ENCODE measurements around the gene CLCN2.

CLCN2 gene

DNA sequence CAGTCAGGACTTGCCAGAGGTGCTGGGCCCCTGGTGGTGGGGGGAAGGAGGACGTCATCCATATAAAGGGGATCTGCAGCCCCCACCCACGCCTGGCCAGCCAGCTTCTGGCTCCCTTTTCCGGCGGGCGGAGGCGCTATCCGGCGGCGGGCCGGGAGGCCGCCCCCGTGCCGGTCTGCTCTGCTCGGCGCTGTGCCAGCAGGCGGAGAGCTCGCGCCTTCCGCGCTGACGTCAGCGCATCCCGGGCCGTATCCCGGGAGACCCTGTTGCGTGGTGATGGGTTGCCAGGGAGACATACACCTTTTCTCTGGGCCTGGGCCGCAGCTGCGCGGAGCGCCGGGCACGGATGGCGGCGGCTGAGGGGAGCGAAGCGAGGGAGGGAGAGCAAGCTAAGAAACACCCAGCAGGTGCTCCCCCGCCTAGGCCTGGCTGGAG is 22.9 kb downstream of the CLCN2 start:
- DNase-seq (ENCODE audit: insufficient read length) (no peak), FAIRE-seq (no peak)
- TF ChIP-seq POLR2AphosphoS5 (IDR thresholded peaks at IDR 0.05; ENCODE audit: low read depth, low read length), result no peak
- no peak for TF ChIP-seq TAF1 (IDR thresholded peaks at IDR 0.05; ENCODE audit: borderline replicate concordance, low read depth, low read length)
- TF ChIP-seq POLR2A (IDR thresholded peaks at IDR 0.05; ENCODE audit: low read depth, low read length), result no peak

DNA sequence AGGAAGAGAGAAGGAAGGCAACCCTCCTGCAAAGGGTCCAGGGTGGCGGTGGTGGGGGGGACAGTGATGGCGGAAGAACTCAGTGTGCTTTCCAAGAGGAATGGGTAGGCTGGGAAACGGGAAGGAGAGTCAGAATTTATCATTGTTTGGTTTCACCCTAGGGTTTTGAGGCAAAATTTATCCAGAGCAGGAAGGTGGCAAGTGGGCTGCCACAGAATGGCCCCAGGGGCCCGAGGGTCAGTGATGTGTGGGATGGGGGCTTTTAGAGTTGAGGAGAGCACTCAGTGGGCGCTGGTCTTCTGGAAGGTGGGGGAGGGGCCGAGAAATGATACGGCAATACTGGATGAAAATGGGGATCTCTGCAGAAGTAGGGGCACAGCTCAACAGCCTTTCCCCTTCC is 23.4 kb downstream of the CLCN2 start:
- FAIRE-seq (no peak), DNase-seq (ENCODE audit: insufficient read length) (no peak)
- TF ChIP-seq POLR2A (IDR thresholded peaks at IDR 0.05; ENCODE audit: low read depth, low read length), result no peak
- no peak for TF ChIP-seq POLR2AphosphoS5 (IDR thresholded peaks at IDR 0.05; ENCODE audit: low read depth, low read length)
- no peak for TF ChIP-seq TAF1 (IDR thresholded peaks at IDR 0.05; ENCODE audit: borderline replicate concordance, low read depth, low read length)

DNA sequence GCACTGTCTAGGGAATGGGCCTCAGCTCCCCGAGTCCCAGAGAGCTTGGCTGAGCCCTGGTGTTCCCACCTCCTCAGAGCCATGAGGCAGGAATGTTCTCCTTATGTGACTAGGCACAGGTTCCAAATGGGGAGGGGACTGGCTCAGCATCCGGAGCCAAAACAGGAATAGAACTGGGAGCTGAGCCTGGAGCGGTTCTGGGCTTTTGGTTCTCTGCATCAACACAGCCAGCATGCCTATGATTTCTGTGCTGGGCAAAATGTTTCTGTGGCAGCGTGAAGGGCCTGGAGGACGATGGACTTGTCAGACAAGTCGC is 24.0 kb downstream of the CLCN2 start, which contains the start of gene FAM131A:
TSS of gene FAM131A (plus strand) at position 202 of the 316 bp plus-strand sequence. CDS start at position 233, 31 bp downstream.
- FAIRE-seq (no peak), DNase-seq (ENCODE audit: insufficient read length) (no peak)
- TF ChIP-seq TAF1 (IDR thresholded peaks at IDR 0.05; ENCODE audit: borderline replicate concordance, low read depth, low read length) (no peak), POLR2A (IDR thresholded peaks at IDR 0.05; ENCODE audit: low read depth, low read length) (no peak), POLR2AphosphoS5 (IDR thresholded peaks at IDR 0.05; ENCODE audit: low read depth, low read length) (no peak)

DNA sequence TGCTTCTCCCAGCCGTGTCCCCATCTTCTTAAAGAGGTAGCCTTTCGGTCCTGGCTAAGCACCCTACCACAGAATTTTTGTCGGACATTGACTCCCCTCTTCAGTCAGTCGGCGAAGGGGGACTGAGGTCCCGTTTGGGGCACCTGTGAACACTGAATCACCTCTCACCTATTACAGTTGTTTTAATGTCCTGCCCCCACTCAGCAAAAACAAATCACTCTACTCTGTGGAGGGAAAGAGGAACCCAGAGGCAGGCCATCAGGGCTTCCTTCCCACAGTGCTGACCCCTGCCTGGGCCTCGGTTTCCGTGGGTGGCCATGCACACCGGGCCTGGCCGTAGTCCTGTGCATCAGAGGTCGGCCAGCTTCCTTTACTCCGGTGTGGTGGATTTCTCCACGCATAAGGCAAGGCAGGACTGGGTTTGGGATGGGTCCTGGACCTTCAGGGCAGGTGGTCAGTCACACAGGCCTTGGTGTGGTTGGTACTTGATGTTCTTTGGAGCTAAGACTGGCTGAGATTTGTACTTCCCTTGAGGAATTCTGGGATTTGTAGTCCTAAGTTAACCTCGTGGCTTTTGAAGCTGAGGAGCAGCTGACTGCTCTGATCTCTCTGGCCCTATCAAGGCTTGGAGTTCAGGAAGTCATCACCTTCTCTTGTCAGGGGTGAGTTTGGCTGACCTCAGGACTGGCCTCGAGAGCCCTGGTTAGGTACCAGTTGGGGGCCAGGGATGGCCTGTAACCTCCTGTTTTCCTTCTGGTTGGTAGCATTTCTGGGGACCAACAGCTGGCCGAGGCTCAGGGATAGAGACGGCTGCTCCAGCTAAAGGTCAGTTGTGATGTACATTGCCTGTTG is 24.6 kb downstream of the CLCN2 start:
- TF ChIP-seq POLR2A (IDR thresholded peaks at IDR 0.05; ENCODE audit: low read depth, low read length) (no peak), TAF1 (IDR thresholded peaks at IDR 0.05; ENCODE audit: borderline replicate concordance, low read depth, low read length) (no peak)
- no peak for FAIRE-seq
- no peak for DNase-seq (ENCODE audit: insufficient read length)

DNA sequence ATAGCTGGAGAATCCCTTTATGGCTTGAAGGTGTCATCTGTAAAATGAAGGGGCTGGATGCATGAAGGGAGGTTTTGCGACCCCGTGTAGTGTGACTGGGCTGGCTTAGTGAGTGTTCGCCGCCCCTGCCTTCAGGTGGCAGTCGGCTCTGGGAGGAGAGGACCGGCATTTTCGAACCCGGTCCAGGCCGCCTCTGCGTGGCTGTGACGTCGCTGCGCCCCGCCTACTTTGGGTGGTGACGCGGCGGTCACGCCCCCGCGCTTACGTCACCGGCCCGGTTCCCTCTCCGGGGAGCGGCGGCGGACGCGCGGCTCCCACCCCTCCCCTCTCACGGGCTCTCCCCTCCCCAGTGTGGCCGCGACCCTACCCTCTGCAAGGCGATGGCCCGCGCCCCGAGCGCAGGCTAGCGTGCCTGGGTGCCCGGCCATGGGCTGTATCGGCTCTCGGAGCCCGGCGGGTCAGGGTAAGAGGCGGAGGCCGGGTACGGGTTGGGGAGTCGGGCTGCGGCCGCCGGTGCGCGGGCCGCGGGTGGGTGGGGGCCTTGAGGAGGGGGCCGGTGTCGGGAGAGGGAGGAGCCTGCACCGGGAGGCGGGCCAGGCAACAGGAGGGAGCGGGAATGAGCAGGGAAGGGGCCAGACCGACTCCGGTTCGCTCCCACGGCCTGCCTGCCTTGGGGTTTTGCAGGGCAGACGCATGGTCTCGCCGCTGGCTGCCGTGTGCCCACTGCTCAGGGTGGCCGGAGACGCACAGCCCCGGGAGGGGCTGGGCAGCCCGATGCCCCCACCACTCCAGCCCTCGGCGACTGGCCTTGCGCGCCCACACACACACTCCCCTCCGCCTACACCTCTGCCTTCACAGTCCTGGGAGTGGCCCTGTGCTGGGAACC is 25.5 kb downstream of the CLCN2 start:
- TF ChIP-seq POLR2AphosphoS5 (IDR thresholded peaks at IDR 0.05; ENCODE audit: low read depth, low read length) (peak; percentile 98), TAF1 (IDR thresholded peaks at IDR 0.05; ENCODE audit: borderline replicate concordance, low read depth, low read length) (no peak), POLR2A (IDR thresholded peaks at IDR 0.05; ENCODE audit: low read depth, low read length) (peak; percentile 82)
- DNase-seq (ENCODE audit: insufficient read length) (peak; percentile 87), FAIRE-seq (peak; percentile 98)

DNA sequence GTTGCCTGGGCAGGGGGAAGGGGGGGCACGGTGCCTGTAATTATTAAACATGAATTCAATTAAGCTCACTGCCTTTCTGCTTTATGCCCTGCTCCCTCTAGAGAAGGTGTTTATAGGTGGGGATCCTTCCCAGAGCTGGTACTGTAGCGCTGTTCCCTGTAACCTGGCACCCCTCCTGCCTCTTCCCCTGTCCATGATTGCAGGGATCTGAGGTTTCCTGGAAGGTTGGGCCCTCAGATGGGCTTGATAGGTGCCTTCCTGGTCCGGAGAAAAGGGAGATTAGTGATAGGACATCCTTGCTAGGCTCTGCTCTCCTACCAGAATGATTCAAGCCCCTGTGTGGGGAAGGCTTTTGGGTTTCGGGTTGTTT is 26.1 kb downstream of the CLCN2 start:
- FAIRE-seq, result no peak
- TF ChIP-seq POLR2A (IDR thresholded peaks at IDR 0.05; ENCODE audit: low read depth, low read length) (no peak; the same call in 1 of the 2 replicates), POLR2AphosphoS5 (IDR thresholded peaks at IDR 0.05; ENCODE audit: low read depth, low read length) (no peak), TAF1 (IDR thresholded peaks at IDR 0.05; ENCODE audit: borderline replicate concordance, low read depth, low read length) (no peak)
- DNase-seq (ENCODE audit: insufficient read length), result no peak

DNA sequence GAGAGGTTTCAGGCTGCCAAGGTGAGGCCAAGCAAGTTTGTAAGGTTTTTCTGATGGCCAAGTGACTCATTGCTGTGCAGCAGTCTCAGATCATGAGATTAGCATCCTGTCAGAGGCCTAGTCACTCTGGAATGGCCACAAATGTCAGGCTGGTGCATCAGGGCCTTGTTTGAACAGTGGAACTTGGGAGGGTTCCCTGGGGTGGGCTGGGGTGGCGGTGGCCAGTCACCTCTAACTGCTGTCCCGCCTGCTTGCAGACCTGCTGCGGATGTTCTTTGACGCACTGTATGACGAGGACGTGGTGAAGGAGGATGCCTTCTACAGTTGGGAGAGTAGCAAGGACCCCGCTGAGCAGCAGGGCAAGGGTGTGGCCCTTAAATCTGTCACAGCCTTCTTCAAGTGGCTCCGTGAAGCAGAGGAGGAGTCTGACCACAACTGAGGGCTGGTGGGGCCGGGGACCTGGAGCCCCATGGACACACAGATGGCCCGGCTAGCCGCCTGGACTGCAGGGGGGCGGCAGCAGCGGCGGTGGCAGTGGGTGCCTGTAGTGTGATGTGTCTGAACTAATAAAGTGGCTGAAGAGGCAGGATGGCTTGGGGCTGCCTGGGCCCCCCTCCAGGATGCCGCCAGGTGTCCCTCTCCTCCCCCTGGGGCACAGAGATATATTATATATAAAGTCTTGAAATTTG is 26.8 kb downstream of the CLCN2 start:
- DNase-seq (ENCODE audit: insufficient read length), result no peak
- peak; percentile 63; the same call in 1 of the 2 replicates for TF ChIP-seq POLR2AphosphoS5 (IDR thresholded peaks at IDR 0.05; ENCODE audit: low read depth, low read length)
- TF ChIP-seq TAF1 (IDR thresholded peaks at IDR 0.05; ENCODE audit: borderline replicate concordance, low read depth, low read length), result no peak
- no peak for TF ChIP-seq POLR2A (IDR thresholded peaks at IDR 0.05; ENCODE audit: low read depth, low read length)
- no peak for FAIRE-seq

DNA sequence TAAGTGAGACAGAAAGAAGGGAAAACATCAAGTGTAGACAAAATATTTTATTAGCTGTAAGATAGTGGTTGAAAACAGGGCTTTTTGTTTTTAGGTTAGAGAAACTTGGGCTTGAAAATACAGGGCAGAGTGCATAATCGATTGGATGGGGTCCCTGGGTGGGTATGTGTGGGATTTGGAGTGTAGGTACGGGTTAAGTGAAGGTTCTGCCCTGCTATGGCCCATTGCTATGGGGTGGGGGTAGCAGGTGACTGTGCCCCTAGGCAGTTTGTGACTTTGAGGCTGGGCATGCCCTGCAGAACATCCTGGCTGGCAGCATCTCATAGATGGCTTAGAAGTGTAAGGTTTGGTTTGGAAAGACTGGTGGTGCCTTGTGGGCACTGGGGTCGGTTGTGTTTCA is 27.7 kb downstream of the CLCN2 start:
- FAIRE-seq (no peak), DNase-seq (ENCODE audit: insufficient read length) (no peak)
- peak; percentile 59; the same call in 1 of the 2 replicates for TF ChIP-seq POLR2A (IDR thresholded peaks at IDR 0.05; ENCODE audit: low read depth, low read length)
- TF ChIP-seq TAF1 (IDR thresholded peaks at IDR 0.05; ENCODE audit: borderline replicate concordance, low read depth, low read length), result no peak
- peak; percentile 52 for TF ChIP-seq POLR2AphosphoS5 (IDR thresholded peaks at IDR 0.05; ENCODE audit: low read depth, low read length)

DNA sequence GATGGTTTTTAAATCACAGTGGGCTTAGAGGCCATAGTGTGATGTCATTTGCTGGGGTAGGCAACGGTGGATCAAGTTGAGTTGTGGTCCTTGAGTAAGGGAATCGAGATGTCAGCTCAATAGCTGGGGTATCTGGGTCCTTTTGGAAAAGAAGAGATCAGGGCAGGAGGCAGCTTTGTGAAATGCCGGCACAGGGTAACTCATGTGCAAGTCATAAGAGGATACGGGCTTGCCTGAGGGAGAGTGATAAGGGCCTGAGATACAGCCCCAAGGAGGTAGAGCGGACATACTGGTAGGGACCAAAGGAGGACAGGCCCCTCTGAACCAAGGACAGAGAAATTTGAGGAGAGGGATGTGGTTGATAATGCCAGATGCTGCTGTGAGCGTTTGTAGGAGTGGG is 28.2 kb downstream of the CLCN2 start:
- DNase-seq (ENCODE audit: insufficient read length) (no peak), FAIRE-seq (no peak)
- peak; percentile 18; the same call in 1 of the 2 replicates for TF ChIP-seq POLR2A (IDR thresholded peaks at IDR 0.05; ENCODE audit: low read depth, low read length)
- TF ChIP-seq TAF1 (IDR thresholded peaks at IDR 0.05; ENCODE audit: borderline replicate concordance, low read depth, low read length), result no peak

DNA sequence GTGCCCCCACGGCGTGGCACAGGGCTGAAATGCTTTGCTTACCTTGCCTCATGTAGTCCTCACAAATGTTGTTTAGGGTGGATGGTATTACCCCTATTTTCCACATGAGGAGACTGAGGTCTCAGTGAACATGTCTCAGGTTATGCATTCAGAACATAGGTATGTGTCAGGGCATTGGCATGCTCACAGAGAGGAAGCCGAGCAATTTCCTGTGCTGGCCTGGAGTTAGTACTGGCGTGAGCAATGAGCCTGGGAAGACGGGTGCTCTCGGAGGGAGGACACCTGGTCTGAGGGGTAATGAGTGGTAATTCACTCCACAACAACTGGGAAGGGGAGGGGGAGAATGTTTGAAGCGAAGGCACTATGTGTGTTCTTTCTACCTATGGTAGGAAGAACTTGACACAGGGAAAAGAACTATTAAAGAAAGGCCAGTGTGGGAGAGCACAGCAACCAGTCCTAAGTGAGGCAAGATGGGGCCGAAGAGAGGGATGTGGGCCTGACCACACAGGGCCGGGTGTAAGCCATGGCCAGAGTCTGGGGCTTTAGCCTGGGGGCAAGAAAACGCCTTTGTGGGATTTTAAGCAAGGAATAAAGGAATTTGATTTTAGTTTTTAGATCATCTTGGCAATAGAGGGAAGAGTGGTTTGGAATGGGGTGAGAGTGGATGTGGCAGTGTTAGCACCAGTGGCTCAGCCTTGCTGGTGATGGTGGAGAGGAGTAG is 28.9 kb downstream of the CLCN2 start:
- FAIRE-seq (no peak), DNase-seq (ENCODE audit: insufficient read length) (no peak)
- TF ChIP-seq TAF1 (IDR thresholded peaks at IDR 0.05; ENCODE audit: borderline replicate concordance, low read depth, low read length) (no peak), POLR2A (IDR thresholded peaks at IDR 0.05; ENCODE audit: low read depth, low read length) (0 out of 2 replicates have a peak, but pooled peaks have one; percentile 29), POLR2AphosphoS5 (IDR thresholded peaks at IDR 0.05; ENCODE audit: low read depth, low read length) (peak; percentile 69; the same call in 1 of the 2 replicates)
